NCI-H2107 (cell line): Measurements from ENCODE around the gene MT1G.

Source experiments
- DNase-seq: peaks from one replicate; lab custom pipeline; 2025; lab: John Stamatoyannopoulos, UW

MT1G gene

GRCh38 chr16:56617212-56618085 is 50.4 kb downstream of the MT1G start:
- no peak for DNase-seq
